Hepatocyte (in vitro differentiated cells): Measurements from ENCODE around the gene AP5S1. TPM values are rescaled to one million over a fixed set of nuclear protein-coding genes. Genes with fewer than 3 reads are reported as not detected.

Experiments
- DNase-seq: peaks from one replicate; pipeline ENCODE4 v3.0.0-alpha.2; 2016; ENCODE audit warnings: low spot score
- H2AFZ ChIP-seq: fragments of 200-600 bp; sonication (generic); 2 replicates; pipeline ENCODE4 v1.6.0; 2016; ENCODE audit warnings: antibody characterized with exemption, mild to moderate bottlenecking
- H3K27ac ChIP-seq: fragments of 200-600 bp; sonication (generic); 2 replicates; pipeline ENCODE4 v1.5.1; 2016; ENCODE audit warnings: mild to moderate bottlenecking
- H3K27me3 ChIP-seq: fragments of 200-600 bp; sonication (generic); 2 replicates; pipeline ENCODE4 v1.6.1; 2016
- H3K36me3 ChIP-seq: fragments of 200-600 bp; sonication (generic); replicated peaks from 2 replicates; pipeline ENCODE4 v1.5.1; 2016; ENCODE audit warnings: low read depth; ENCODE audit not compliant: insufficient read depth
- H3K4me1 ChIP-seq: fragments of 200-600 bp; sonication (generic); 2 replicates; pipeline ENCODE4 v1.5.1; 2016; ENCODE audit warnings: mild to moderate bottlenecking, moderate library complexity; ENCODE audit not compliant: insufficient read depth
- H3K4me2 ChIP-seq: fragments of 200-600 bp; sonication (generic); 2 replicates; pipeline ENCODE4 v1.6.0; 2016
- H3K4me3 ChIP-seq: fragments of 200-600 bp; sonication (generic); 2 replicates; pipeline ENCODE4 v1.5.1; 2016; ENCODE audit warnings: mild to moderate bottlenecking
- H3K79me2 ChIP-seq: fragments of 200-600 bp; sonication (generic); 2 replicates; pipeline ENCODE4 v1.6.0; 2017; ENCODE audit warnings: mild to moderate bottlenecking
- H3K9me2 ChIP-seq: fragments of 200-600 bp; sonication (generic); replicated peaks from 2 replicates; pipeline ENCODE4 v1.6.0; 2017; ENCODE audit warnings: mild to moderate bottlenecking; ENCODE audit not compliant: insufficient read depth
- H3K9me3 ChIP-seq: fragments of 200-600 bp; sonication (generic); 2 replicates; pipeline ENCODE4 v1.5.1; 2016; ENCODE audit warnings: low read depth, mild to moderate bottlenecking
- H4K20me1 ChIP-seq: fragments of 200-600 bp; sonication (generic); 2 replicates; pipeline ENCODE4 v1.6.0; 2016; ENCODE audit warnings: mild to moderate bottlenecking; ENCODE audit not compliant: insufficient read depth, poor library complexity, severe bottlenecking
- EZH2 ChIP-seq: fragments of 200-600 bp; sonication (generic); IDR thresholded peaks from 2 replicates; pipeline ENCODE4 v1.6.1; 2016; ENCODE audit warnings: antibody characterized with exemption, mild to moderate bottlenecking, borderline replicate concordance
- EZH2phosphoT487 ChIP-seq: fragments of 200-600 bp; sonication (generic); IDR thresholded peaks from one replicate; pipeline ENCODE4 v1.6.1; 2018; ENCODE audit warnings: antibody characterized with exemption, mild to moderate bottlenecking, low read depth, moderate library complexity; ENCODE audit not compliant: unreplicated experiment, severe bottlenecking
- WGBS: methylation state at CpG from one replicate; pipeline ENCODE4 v1.1.6; 2016; ENCODE audit warnings: low lambda C conversion rate; ENCODE audit errors: missing lambda C conversion rate; 5-methylcytosine and 5-hydroxymethylcytosine counted together
- polyA plus RNA-seq: library from polyadenylated mRNA; unstranded; fragments of >200 nt; fragmentation: Nextera tagmentation; extraction: Ambion mirVana; gene quantifications from 2 replicates; pipeline ENCODE4 v1.2.1, GENCODE V29; 2016
- total RNA-seq: library from RNA; depleted of rRNA; stranded (reverse); fragments of >200 nt; gene quantifications from 2 replicates; pipeline ENCODE4 v1.2.3, GENCODE V29; 2014
- TF ChIP-seq, protein P1 (sequence below): fragments of 200-600 bp; sonication (generic); IDR thresholded peaks from 2 replicates; pipeline ENCODE4 v1.5.1; 2016; ENCODE audit warnings: antibody characterized with exemption, mild to moderate bottlenecking; ENCODE audit not compliant: poor library complexity

AP5S1 gene
- total and polyA plus RNA-seq, 2 experiments from 2014 or later, result 13.8 to 21.8 TPM

DNA sequence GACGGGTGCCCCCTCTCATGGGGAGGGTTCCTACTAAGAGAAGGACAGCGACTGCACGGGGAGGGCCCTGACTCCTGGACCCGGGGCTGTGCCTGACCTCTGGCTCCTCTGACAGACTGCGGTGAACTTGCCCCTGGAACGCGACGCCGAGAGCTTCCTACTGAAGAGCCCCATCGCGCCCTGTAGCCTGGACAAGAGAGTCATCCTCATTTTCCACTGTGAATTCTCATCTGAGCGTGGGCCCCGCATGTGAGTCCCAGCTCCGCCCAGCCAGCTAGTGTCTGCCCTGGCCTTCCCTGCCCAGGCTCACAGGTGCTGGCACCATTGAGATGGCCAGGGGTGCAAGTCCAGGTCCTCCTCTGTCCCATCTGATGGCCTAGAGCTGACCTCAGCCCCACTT, 17.1 kb upstream of the AP5S1 start:
- no peaks in the 10 kb centered on the region for H3K36me3 ChIP-seq
- no peak overlapping the region for H3K4me3 ChIP-seq
- H3K27ac ChIP-seq, result no peak overlapping the region
- H3K4me1 ChIP-seq, result peaks cover 45% of the 10 kb centered on the region
- DNase-seq, result no peak
- no peaks in the 10 kb centered on the region for H3K9me2 ChIP-seq
- H4K20me1 ChIP-seq, result no peaks in the 10 kb centered on the region
- no peak for TF ChIP-seq EZH2phosphoT487
- TF ChIP-seq EZH2, result no peak
- TF ChIP-seq, protein P1, sequence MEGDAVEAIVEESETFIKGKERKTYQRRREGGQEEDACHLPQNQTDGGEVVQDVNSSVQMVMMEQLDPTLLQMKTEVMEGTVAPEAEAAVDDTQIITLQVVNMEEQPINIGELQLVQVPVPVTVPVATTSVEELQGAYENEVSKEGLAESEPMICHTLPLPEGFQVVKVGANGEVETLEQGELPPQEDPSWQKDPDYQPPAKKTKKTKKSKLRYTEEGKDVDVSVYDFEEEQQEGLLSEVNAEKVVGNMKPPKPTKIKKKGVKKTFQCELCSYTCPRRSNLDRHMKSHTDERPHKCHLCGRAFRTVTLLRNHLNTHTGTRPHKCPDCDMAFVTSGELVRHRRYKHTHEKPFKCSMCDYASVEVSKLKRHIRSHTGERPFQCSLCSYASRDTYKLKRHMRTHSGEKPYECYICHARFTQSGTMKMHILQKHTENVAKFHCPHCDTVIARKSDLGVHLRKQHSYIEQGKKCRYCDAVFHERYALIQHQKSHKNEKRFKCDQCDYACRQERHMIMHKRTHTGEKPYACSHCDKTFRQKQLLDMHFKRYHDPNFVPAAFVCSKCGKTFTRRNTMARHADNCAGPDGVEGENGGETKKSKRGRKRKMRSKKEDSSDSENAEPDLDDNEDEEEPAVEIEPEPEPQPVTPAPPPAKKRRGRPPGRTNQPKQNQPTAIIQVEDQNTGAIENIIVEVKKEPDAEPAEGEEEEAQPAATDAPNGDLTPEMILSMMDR, result no peak
- H3K27me3 ChIP-seq, result no peaks in the 10 kb centered on the region
- H3K79me2 ChIP-seq, result peaks cover 10% of the 10 kb centered on the region
- 96% methylated on average over 14 of the region's 14 CpGs for WGBS
- no peak overlapping the region for H2AFZ ChIP-seq
- no peaks in the 10 kb centered on the region for H3K9me3 ChIP-seq
- no peak overlapping the region for H3K4me2 ChIP-seq

DNA sequence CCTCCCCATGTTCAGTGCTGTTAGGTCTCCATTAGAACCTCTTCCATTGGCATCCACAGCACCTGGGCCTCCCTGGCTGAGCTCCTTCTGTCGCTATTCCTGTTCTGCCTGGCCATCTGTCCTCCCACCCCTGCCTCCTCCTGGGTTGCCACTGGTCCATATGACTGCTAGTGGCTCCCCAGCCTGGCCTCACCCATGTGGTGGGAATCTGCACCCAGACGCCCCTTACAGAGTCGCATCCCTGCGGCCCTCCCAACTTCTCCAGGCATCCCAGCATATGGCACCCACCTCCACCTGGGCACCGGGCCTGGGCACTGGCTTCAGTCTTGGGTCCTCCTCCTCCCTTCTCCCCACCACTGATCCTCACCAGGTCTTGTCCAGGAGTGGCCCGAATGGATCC, 16.5 kb upstream of the AP5S1 start:
- Histone ChIP-seq H3K9me2 (no peaks in the 10 kb centered on the region), H4K20me1 (no peaks in the 10 kb centered on the region), H3K4me3 (no peak overlapping the region), H3K79me2 (peaks cover 4% of the 10 kb centered on the region), H3K9me3 (no peaks in the 10 kb centered on the region), H3K27ac (no peak overlapping the region), H2AFZ (no peak overlapping the region), H3K4me2 (no peak overlapping the region), H3K4me1 (peaks cover 43% of the 10 kb centered on the region), H3K36me3 (no peaks in the 10 kb centered on the region), H3K27me3 (no peaks in the 10 kb centered on the region)
- over 99% methylated on average over 6 of the region's 6 CpGs for WGBS
- DNase-seq, result no peak
- TF ChIP-seq EZH2phosphoT487, result no peak
- TF ChIP-seq, protein P1, result no peak
- no peak for TF ChIP-seq EZH2

DNA sequence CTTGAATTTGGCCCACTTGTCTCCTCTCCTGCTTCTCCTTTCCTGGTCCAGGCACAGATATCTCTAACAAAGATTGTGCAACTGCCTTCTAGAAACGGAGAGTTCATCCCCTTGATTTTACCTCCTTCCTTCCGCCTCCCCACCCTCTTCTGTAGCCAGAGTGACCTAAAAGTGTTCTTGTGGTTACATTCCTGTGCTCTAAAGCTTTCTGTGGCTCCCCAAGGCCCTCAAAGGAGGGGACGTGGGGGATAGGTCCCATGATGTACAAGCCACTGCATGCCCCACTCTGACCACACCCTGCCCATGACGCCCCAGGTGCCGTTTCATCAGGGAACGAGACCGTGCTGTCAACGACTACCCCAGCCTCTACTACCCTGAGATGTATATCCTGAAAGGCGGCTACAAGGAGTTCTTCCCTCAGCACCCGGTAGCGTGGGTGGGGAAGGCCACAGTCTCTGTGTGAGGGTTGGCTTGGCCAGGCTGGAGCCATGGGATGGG, 16.0 kb upstream of the AP5S1 start:
- H3K27me3 ChIP-seq, result no peaks in the 10 kb centered on the region
- H3K36me3 ChIP-seq, result no peaks in the 10 kb centered on the region
- 94% methylated on average over 11 of the region's 11 CpGs for WGBS
- H3K79me2 ChIP-seq, result no peaks in the 10 kb centered on the region
- H2AFZ ChIP-seq, result no peak overlapping the region
- H3K27ac ChIP-seq, result no peak overlapping the region
- no peaks in the 10 kb centered on the region for H4K20me1 ChIP-seq
- no peak for DNase-seq
- H3K4me3 ChIP-seq, result no peak overlapping the region
- H3K9me3 ChIP-seq, result no peaks in the 10 kb centered on the region
- TF ChIP-seq, protein P1, result no peak
- TF ChIP-seq EZH2, result no peak
- no peak for TF ChIP-seq EZH2phosphoT487
- H3K4me1 ChIP-seq, result peaks cover 38% of the 10 kb centered on the region
- no peaks in the 10 kb centered on the region for H3K9me2 ChIP-seq
- no peak overlapping the region for H3K4me2 ChIP-seq

DNA sequence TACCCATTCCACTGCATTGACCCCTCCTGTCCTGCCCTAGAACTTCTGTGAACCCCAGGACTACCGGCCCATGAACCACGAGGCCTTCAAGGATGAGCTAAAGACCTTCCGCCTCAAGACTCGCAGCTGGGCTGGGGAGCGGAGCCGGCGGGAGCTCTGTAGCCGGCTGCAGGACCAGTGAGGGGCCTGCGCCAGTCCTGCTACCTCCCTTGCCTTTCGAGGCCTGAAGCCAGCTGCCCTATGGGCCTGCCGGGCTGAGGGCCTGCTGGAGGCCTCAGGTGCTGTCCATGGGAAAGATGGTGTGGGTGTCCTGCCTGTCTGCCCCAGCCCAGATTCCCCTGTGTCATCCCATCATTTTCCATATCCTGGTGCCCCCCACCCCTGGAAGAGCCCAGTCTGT, 15.6 kb upstream of the AP5S1 start:
- Histone ChIP-seq H3K27me3 (no peaks in the 10 kb centered on the region), H2AFZ (no peak overlapping the region), H4K20me1 (no peaks in the 10 kb centered on the region), H3K4me3 (no peak overlapping the region), H3K9me2 (no peaks in the 10 kb centered on the region), H3K79me2 (peaks cover under 1% of the 10 kb centered on the region), H3K27ac (peak overlapping the region; percentile 97), H3K36me3 (no peaks in the 10 kb centered on the region), H3K4me2 (no peak overlapping the region), H3K9me3 (no peaks in the 10 kb centered on the region), H3K4me1 (peaks cover 33% of the 10 kb centered on the region)
- no peak for DNase-seq
- TF ChIP-seq, protein P1, result no peak
- TF ChIP-seq EZH2phosphoT487, result no peak
- TF ChIP-seq EZH2, result no peak
- WGBS, result 97% methylated on average over 11 of the region's 11 CpGs
